H9 (cell line): ENCODE measurements around the gene NECAP2. TPM values are rescaled to one million over a fixed set of nuclear protein-coding genes. Genes with fewer than 3 reads are reported as not detected.

Experiments
- DNase-seq: peaks from one replicate; pipeline ENCODE4 v3.0.0-alpha.2; 2017
- H2AFZ ChIP-seq: one replicate; pipeline ENCODE4 v1.6.1; 2013; ENCODE audit warnings: mild to moderate bottlenecking, low read length, control low read depth, moderate library complexity
- H2AK5ac ChIP-seq: 2 replicates; pipeline ENCODE4 v1.6.1; 2013; ENCODE audit warnings: low read length, control low read depth, mixed read lengths; ENCODE audit not compliant: insufficient read length
- H2BK120ac ChIP-seq: one replicate; pipeline ENCODE4 v1.6.1; 2013; ENCODE audit warnings: low read depth, mild to moderate bottlenecking, low read length, control low read depth, inconsistent platforms; ENCODE audit not compliant: poor library complexity, severe bottlenecking
- H2BK12ac ChIP-seq: 2 replicates; pipeline ENCODE4 v1.6.1; 2013; ENCODE audit warnings: low read length, control low read depth, mixed read lengths, low read depth; ENCODE audit not compliant: insufficient read length
- H2BK15ac ChIP-seq: 2 replicates; pipeline ENCODE4 v1.6.1; 2013; ENCODE audit warnings: low read depth, low read length, control low read depth
- H2BK20ac ChIP-seq: one replicate; pipeline ENCODE4 v1.6.1; 2013; ENCODE audit warnings: low read depth, mild to moderate bottlenecking, low read length, control low read depth, inconsistent platforms; ENCODE audit not compliant: poor library complexity, severe bottlenecking
- H2BK5ac ChIP-seq: 2 replicates; pipeline ENCODE4 v1.6.1; 2013; ENCODE audit warnings: low read length, control low read depth, mixed read lengths; ENCODE audit not compliant: insufficient read length
- H3K14ac ChIP-seq: 2 replicates; pipeline ENCODE4 v1.6.1; 2013; ENCODE audit warnings: low read length, control low read depth; ENCODE audit not compliant: insufficient read depth
- H3K18ac ChIP-seq: 2 replicates; pipeline ENCODE4 v1.6.1; 2013; ENCODE audit warnings: low read depth, mild to moderate bottlenecking, mixed read lengths, low read length, control low read depth; ENCODE audit not compliant: insufficient read length
- H3K23ac ChIP-seq: 2 replicates; pipeline ENCODE4 v1.6.1; 2013; ENCODE audit warnings: low read length, control low read depth, mixed read lengths, low read depth; ENCODE audit not compliant: insufficient read length
- H3K23me2 ChIP-seq: 2 replicates; pipeline ENCODE4 v1.6.1; 2013; ENCODE audit warnings: low read depth, mild to moderate bottlenecking, mixed read lengths, low read length, control low read depth; ENCODE audit not compliant: insufficient read length, poor library complexity, severe bottlenecking
- H3K27ac ChIP-seq: 2 replicates; pipeline ENCODE4 v1.5.1; 2013; ENCODE audit warnings: low read length, control low read depth, mixed read lengths, low read depth; ENCODE audit not compliant: insufficient read length
- H3K27me3 ChIP-seq: 2 replicates; pipeline ENCODE4 v1.6.1; 2013; ENCODE audit warnings: low read length, control low read depth, inconsistent platforms; ENCODE audit not compliant: insufficient read depth
- H3K4ac ChIP-seq: 2 replicates; pipeline ENCODE4 v1.6.1; 2013; ENCODE audit warnings: low read depth, mild to moderate bottlenecking, control low read depth, inconsistent platforms, low read length, moderate library complexity
- H3K4me1 ChIP-seq: 2 replicates; pipeline ENCODE4 v1.6.1; 2013; ENCODE audit warnings: low read length, control low read depth, inconsistent platforms; ENCODE audit not compliant: insufficient read depth
- H3K4me2 ChIP-seq: 2 replicates; pipeline ENCODE4 v1.6.1; 2013; ENCODE audit warnings: low read length, control low read depth, mixed read lengths; ENCODE audit not compliant: insufficient read length, insufficient read depth
- H3K56ac ChIP-seq: 2 replicates; pipeline ENCODE4 v1.6.1; 2013; ENCODE audit warnings: low read depth, mild to moderate bottlenecking, mixed read lengths, low read length, control low read depth; ENCODE audit not compliant: insufficient read length
- H3K79me1 ChIP-seq: 2 replicates; pipeline ENCODE4 v1.6.1; 2013; ENCODE audit warnings: low read depth, mild to moderate bottlenecking, moderate library complexity, low read length, control low read depth, inconsistent platforms; ENCODE audit not compliant: insufficient read depth, poor library complexity, severe bottlenecking
- H3K79me2 ChIP-seq: 2 replicates; pipeline ENCODE4 v1.6.1; 2013; ENCODE audit warnings: low read length, control low read depth, inconsistent platforms; ENCODE audit not compliant: insufficient read depth
- H3K9ac ChIP-seq: 2 replicates; pipeline ENCODE4 v1.6.1; 2013; ENCODE audit warnings: low read length, control low read depth, mixed read lengths; ENCODE audit not compliant: insufficient read length; ENCODE audit errors: extremely low read depth
- H3K9me3 ChIP-seq: one replicate; pipeline ENCODE4 v1.6.1; 2013; ENCODE audit warnings: low read depth, low read length, inconsistent platforms; ENCODE audit not compliant: control insufficient read depth
- H3T11ph ChIP-seq: one replicate; pipeline ENCODE4 v1.6.1; 2013; ENCODE audit warnings: mild to moderate bottlenecking, low read length, control low read depth, inconsistent platforms
- H4K20me1 ChIP-seq: one replicate; pipeline ENCODE4 v1.6.1; 2013; ENCODE audit not compliant: control insufficient read depth, insufficient read length, insufficient read depth
- H4K5ac ChIP-seq: 2 replicates; pipeline ENCODE4 v1.6.1; 2013; ENCODE audit warnings: low read depth, mild to moderate bottlenecking, mixed read lengths, low read length, control low read depth; ENCODE audit not compliant: insufficient read length
- H4K8ac ChIP-seq: replicated peaks from 2 replicates; pipeline ENCODE4 v1.6.1; 2013; ENCODE audit warnings: low read length, control low read depth, mixed read lengths, low read depth; ENCODE audit not compliant: insufficient read length
- H4K91ac ChIP-seq: 2 replicates; pipeline ENCODE4 v1.6.1; 2013; ENCODE audit warnings: low read depth, mild to moderate bottlenecking, moderate library complexity, mixed read lengths, low read length, control low read depth; ENCODE audit not compliant: insufficient read length
- H3K27ac Mint-ChIP-seq, 3 experiments: 2 replicates in 2 of 3; 3 replicates in 1 of 3; pipeline ENCODE4 v1.8.0; 2020 to 2021; ENCODE audit warnings: mixed read lengths in 3 of 3, mild to moderate bottlenecking in 1 of 3, moderate library complexity in 1 of 3
- H3K27me3 Mint-ChIP-seq: 2 replicates; pipeline ENCODE4 v1.8.0; 2021; ENCODE audit warnings: low read depth, mild to moderate bottlenecking, moderate library complexity, mixed read lengths
- H3K36me3 Mint-ChIP-seq, 3 experiments: 2 replicates in 2 of 3; 3 replicates in 1 of 3; pipeline ENCODE4 v1.8.0; 2020 to 2021; ENCODE audit warnings: low read depth in 3 of 3, mixed read lengths in 3 of 3; ENCODE audit not compliant: insufficient read depth in 1 of 3
- H3K4me1 Mint-ChIP-seq, 2 experiments: 2 replicates each; pipeline ENCODE4 v1.8.0; 2020; ENCODE audit warnings: mixed read lengths in 2 of 2
- H3K4me3 Mint-ChIP-seq, 2 experiments: 2 replicates in 1 of 2; 3 replicates in 1 of 2; pipeline ENCODE4 v1.8.0; 2020 to 2021; ENCODE audit warnings: mild to moderate bottlenecking in 2 of 2, mixed read lengths in 2 of 2, moderate library complexity in 1 of 2
- H3K9me3 Mint-ChIP-seq, 2 experiments: 2 replicates in 1 of 2; 3 replicates in 1 of 2; pipeline ENCODE4 v1.8.0; 2020; ENCODE audit warnings: mild to moderate bottlenecking in 2 of 2, mixed read lengths in 2 of 2, moderate library complexity in 1 of 2
- CTCF ChIP-seq: fragments of 200-600 bp; sonication (generic); conservative IDR thresholded peaks from 3 replicates; pipeline ENCODE4 v1.8.0; 2021; ENCODE audit warnings: antibody characterized with exemption, mild to moderate bottlenecking
- WGBS: extraction: QIAGEN DNeasy Blood & Tissue Kit; methylation state at CpG from one replicate; pipeline ENCODE4 v1.1.7; 2013; ENCODE audit warnings: missing lambda C conversion rate, low lambda C conversion rate, mixed read lengths; ENCODE audit not compliant: insufficient read length; ENCODE audit errors: extremely low coverage; 5-methylcytosine and 5-hydroxymethylcytosine counted together
- total RNA-seq: library from RNA; stranded (reverse); gene quantifications from 2 replicates; pipeline ENCODE4 v1.2.1, GENCODE V29; 2021

The NECAP2 gene
- total RNA-seq, 1 experiment from 2014 or later = 33.2 TPM

GRCh38 chr1:16449666-16450065, 9.1 kb downstream of the NECAP2 start:
- no CpG with 5 or more reads among the region's 5 CpGs for WGBS
- H3K56ac ChIP-seq = no peak overlapping the region

More at GRCh38 chr1:16449666-16450065, 9.1 kb downstream of the NECAP2 start:
- no peak overlapping the region; a peak in 2 of 7 replicates for H3K27ac Mint-ChIP-seq
- H3K4me3 Mint-ChIP-seq = no peak overlapping the region
- Histone ChIP-seq H2BK20ac (no peak overlapping the region), H3K4me1 (no peaks in the 10 kb centered on the region), H3K9me3 (no peaks in the 10 kb centered on the region), H3K27me3 (no peaks in the 10 kb centered on the region), H2AK5ac (no peak overlapping the region), H3K9ac (no peak overlapping the region), H2BK5ac (no peak overlapping the region), H3K79me2 (no peaks in the 10 kb centered on the region), H2BK15ac (no peak overlapping the region), H4K91ac (no peak overlapping the region), H3T11ph (no peak overlapping the region), H2BK120ac (no peak overlapping the region), H3K14ac (no peak overlapping the region), H2AFZ (no peak overlapping the region), H3K4me2 (no peak overlapping the region), H2BK12ac (no peak overlapping the region), H4K8ac (no peak overlapping the region), H3K23me2 (no peaks in the 10 kb centered on the region), H3K23ac (no peak overlapping the region), H3K79me1 (no peaks in the 10 kb centered on the region), H3K27ac (no peak overlapping the region), H3K18ac (no peak overlapping the region), H4K20me1 (no peaks in the 10 kb centered on the region), H3K4ac (no peak overlapping the region), H4K5ac (no peak overlapping the region)
- DNase-seq = no peak
- no peak for TF ChIP-seq CTCF
- H3K4me1 Mint-ChIP-seq = no peaks in the 10 kb centered on the region
- H3K9me3 Mint-ChIP-seq = no peaks in the 10 kb centered on the region
- peaks cover 5 to 65% (median 57%) of the 10 kb centered on the region in 3 experiments; a peak in 6 of 7 replicates for H3K36me3 Mint-ChIP-seq
- no peaks in the 10 kb centered on the region for H3K27me3 Mint-ChIP-seq
